HepG2 (cell line): ENCODE results near the gene OS9. TPM values are rescaled to one million over a fixed set of nuclear protein-coding genes. Genes with fewer than 3 reads are reported as not detected.

ENCODE experiments used
- CBFB ChIP-seq: sonication (generic); formaldehyde crosslinking; IDR thresholded peaks from 2 replicates; pipeline ENCODE4 v1.4.0; 2020; ENCODE audit warnings: missing genetic modification reagents
- GATAD2A ChIP-seq: IDR thresholded peaks from 2 replicates; pipeline ENCODE4 v1.6.1; 2016
- REXO4 ChIP-seq: sonication (generic); formaldehyde crosslinking; IDR thresholded peaks from 2 replicates; pipeline ENCODE4 v1.8.0; 2022; ENCODE audit warnings: missing genetic modification reagents, mild to moderate bottlenecking, borderline replicate concordance
- ZBTB8A ChIP-seq: sonication (generic); formaldehyde crosslinking; IDR thresholded peaks from 2 replicates; pipeline ENCODE4 v1.4.0; 2020; ENCODE audit warnings: mild to moderate bottlenecking, low read depth, missing genetic modification reagents, borderline replicate concordance
- ZFP36L2 ChIP-seq: sonication (generic); formaldehyde crosslinking; IDR thresholded peaks from 2 replicates; pipeline ENCODE4 v1.4.0; 2020; ENCODE audit warnings: missing genetic modification reagents
- ZNF207 ChIP-seq: fragments of 450-650 bp; IDR thresholded peaks from 2 replicates; pipeline ENCODE4 v1.6.1; 2016; ENCODE audit warnings: antibody characterized with exemption, borderline replicate concordance
- ZNF451 ChIP-seq: sonication (generic); formaldehyde crosslinking; IDR thresholded peaks from 2 replicates; pipeline ENCODE4 v1.5.0; 2020; ENCODE audit warnings: mild to moderate bottlenecking, missing genetic modification reagents
- ZNF547 ChIP-seq: sonication (generic); formaldehyde crosslinking; IDR thresholded peaks from 2 replicates; pipeline ENCODE4 v1.5.1; 2020; ENCODE audit warnings: mild to moderate bottlenecking, missing genetic modification reagents
- ZNF556 ChIP-seq: sonication (generic); formaldehyde crosslinking; IDR thresholded peaks from 2 replicates; pipeline ENCODE4 v1.4.0; 2020; ENCODE audit warnings: mild to moderate bottlenecking, missing genetic modification reagents, borderline replicate concordance
- ZNF563 ChIP-seq: sonication (generic); formaldehyde crosslinking; IDR thresholded peaks from 2 replicates; pipeline ENCODE4 v1.8.0; 2022; ENCODE audit warnings: mild to moderate bottlenecking, moderate library complexity, missing genetic modification reagents
- ZNF605 ChIP-seq: sonication (generic); formaldehyde crosslinking; IDR thresholded peaks from 2 replicates; pipeline ENCODE4 v1.8.0; 2022; ENCODE audit warnings: mild to moderate bottlenecking, missing genetic modification reagents
- ZNF777 ChIP-seq: sonication (generic); formaldehyde crosslinking; IDR thresholded peaks from 2 replicates; pipeline ENCODE4 v1.4.0; 2020; ENCODE audit warnings: missing genetic modification reagents
- polyA plus RNA-seq, 8 experiments: library from polyadenylated mRNA; depleted of rRNA in 3 of 8; stranded (reverse) in 7 of 8; unstranded in 1 of 8; fragments of >200 nt; fragmentation: Illumina TruSeq in 4 of 8; extraction: Trizol in 4 of 8; gene quantifications; 2 replicates each; pipeline versions ENCODE4 v1.2.1 to v1.2.3, GENCODE V29; 2011 to 2016; ENCODE audit warnings: low read depth in 4 of 8, missing spikeins in 1 of 8, mixed read lengths in 1 of 8; ENCODE audit not compliant: insufficient read depth in 1 of 8
- total RNA-seq, 5 experiments: library from RNA; depleted of rRNA; stranded (reverse); fragments of >200 nt; fragmentation: Illumina TruSeq; extraction: Trizol; gene quantifications; 2 replicates each; pipeline ENCODE4 v1.2.3, GENCODE V29; 2016; ENCODE audit warnings: low read depth in 1 of 5
- TF ChIP-seq, protein P1 (sequence below): sonication (generic); formaldehyde crosslinking; conservative IDR thresholded peaks from 2 replicates; pipeline ENCODE4 v1.8.0; 2022; ENCODE audit warnings: missing genetic modification reagents
- TF ChIP-seq, protein P2 (sequence below): sonication (generic); formaldehyde crosslinking; IDR thresholded peaks from 2 replicates; pipeline ENCODE4 v1.4.0; 2020; ENCODE audit warnings: missing genetic modification reagents
- TF ChIP-seq, protein P3 (sequence below): sonication (generic); formaldehyde crosslinking; IDR thresholded peaks from 2 replicates; pipeline ENCODE4 v1.4.0; 2020; ENCODE audit warnings: missing genetic modification reagents
- TF ChIP-seq, protein P4 (sequence below): sonication (generic); formaldehyde crosslinking; IDR thresholded peaks from 2 replicates; pipeline ENCODE4 v1.4.0; 2020; ENCODE audit warnings: missing genetic modification reagents
- TF ChIP-seq, protein P5 (sequence below): sonication (generic); formaldehyde crosslinking; IDR thresholded peaks from 2 replicates; pipeline ENCODE4 v1.8.1; 2023; ENCODE audit warnings: missing genetic modification reagents, inconsistent platforms, borderline replicate concordance
- TF ChIP-seq, protein P6 (sequence below): sonication (generic); formaldehyde crosslinking; IDR thresholded peaks from 2 replicates; pipeline ENCODE4 v1.4.0; 2020; ENCODE audit warnings: missing genetic modification reagents

Gene OS9
- total and polyA plus RNA-seq, 2 of the 13 experiments (the other 11 are each of a cell fraction or from before 2014, with no cell fraction given): 156 to 206 TPM

DNA sequence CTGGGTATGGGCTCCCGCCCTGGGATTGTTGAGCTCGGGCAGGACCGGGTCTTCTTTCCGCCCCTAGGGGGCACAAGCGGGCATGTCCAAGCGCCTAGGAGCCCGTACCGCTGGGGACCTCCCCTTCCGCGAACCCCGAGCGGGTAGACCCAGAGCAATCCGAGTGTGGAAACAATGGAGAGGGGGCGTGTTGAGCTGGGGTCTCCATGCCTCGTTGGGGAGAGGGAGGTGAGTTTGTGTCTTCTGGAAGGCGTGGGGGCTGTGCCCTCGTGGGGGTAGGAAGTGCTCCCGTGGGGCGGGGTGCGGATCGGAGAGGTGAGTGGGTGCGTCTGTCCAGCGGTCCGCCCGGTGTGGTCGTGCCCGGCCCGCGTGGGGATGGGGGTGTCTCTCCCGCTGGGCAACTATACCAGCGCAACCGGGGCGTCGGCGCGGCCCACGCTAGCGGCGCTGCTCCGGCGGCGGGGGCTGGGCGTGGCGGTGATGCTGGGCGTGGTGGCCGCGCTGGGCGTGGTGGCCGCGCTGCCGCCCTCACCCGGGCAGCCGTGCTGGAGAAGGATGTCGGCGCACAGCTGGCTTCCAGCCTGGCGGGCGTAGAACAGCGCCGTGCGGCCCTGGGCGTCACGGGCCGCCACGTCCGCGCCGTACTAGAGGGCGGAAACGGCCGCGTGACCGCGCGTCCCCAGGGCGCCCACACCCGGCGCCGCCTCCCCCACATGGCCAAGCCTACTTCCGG lies 32.4 kb downstream of the OS9 start (continued):
- TF ChIP-seq CBFB (no peak), ZFP36L2 (CRISPR knock-in tag) (no peak), ZNF207 (0 out of 2 replicates have a peak, but pooled peaks have one; percentile 19), ZNF563 (CRISPR knock-in tag) (no peak), REXO4 (no peak), ZNF547 (CRISPR knock-in tag) (no peak), ZNF556 (CRISPR knock-in tag) (no peak), ZNF605 (0 out of 2 replicates have a peak, but pooled peaks have one; percentile 44), ZBTB8A (no peak), ZNF451 (CRISPR knock-in tag) (0 out of 2 replicates have a peak, but pooled peaks have one; percentile 41), ZNF777 (CRISPR knock-in tag) (peak; percentile 85), GATAD2A (CRISPR knock-in tag) (peak; percentile 43; the same call in 1 of the 2 replicates)
- TF ChIP-seq, protein P1, sequence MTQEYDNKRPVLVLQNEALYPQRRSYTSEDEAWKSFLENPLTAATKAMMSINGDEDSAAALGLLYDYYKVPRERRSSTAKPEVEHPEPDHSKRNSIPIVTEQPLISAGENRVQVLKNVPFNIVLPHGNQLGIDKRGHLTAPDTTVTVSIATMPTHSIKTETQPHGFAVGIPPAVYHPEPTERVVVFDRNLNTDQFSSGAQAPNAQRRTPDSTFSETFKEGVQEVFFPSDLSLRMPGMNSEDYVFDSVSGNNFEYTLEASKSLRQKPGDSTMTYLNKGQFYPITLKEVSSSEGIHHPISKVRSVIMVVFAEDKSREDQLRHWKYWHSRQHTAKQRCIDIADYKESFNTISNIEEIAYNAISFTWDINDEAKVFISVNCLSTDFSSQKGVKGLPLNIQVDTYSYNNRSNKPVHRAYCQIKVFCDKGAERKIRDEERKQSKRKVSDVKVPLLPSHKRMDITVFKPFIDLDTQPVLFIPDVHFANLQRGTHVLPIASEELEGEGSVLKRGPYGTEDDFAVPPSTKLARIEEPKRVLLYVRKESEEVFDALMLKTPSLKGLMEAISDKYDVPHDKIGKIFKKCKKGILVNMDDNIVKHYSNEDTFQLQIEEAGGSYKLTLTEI (CRISPR knock-in tag): no peak
- TF ChIP-seq, protein P2, sequence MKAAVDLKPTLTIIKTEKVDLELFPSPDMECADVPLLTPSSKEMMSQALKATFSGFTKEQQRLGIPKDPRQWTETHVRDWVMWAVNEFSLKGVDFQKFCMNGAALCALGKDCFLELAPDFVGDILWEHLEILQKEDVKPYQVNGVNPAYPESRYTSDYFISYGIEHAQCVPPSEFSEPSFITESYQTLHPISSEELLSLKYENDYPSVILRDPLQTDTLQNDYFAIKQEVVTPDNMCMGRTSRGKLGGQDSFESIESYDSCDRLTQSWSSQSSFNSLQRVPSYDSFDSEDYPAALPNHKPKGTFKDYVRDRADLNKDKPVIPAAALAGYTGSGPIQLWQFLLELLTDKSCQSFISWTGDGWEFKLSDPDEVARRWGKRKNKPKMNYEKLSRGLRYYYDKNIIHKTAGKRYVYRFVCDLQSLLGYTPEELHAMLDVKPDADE: no peak
- TF ChIP-seq, protein P3, sequence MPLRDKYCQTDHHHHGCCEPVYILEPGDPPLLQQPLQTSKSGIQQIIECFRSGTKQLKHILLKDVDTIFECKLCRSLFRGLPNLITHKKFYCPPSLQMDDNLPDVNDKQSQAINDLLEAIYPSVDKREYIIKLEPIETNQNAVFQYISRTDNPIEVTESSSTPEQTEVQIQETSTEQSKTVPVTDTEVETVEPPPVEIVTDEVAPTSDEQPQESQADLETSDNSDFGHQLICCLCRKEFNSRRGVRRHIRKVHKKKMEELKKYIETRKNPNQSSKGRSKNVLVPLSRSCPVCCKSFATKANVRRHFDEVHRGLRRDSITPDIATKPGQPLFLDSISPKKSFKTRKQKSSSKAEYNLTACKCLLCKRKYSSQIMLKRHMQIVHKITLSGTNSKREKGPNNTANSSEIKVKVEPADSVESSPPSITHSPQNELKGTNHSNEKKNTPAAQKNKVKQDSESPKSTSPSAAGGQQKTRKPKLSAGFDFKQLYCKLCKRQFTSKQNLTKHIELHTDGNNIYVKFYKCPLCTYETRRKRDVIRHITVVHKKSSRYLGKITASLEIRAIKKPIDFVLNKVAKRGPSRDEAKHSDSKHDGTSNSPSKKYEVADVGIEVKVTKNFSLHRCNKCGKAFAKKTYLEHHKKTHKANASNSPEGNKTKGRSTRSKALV (CRISPR knock-in tag): peak; percentile 40; the same call in 1 of the 2 replicates
- TF ChIP-seq, protein P4, sequence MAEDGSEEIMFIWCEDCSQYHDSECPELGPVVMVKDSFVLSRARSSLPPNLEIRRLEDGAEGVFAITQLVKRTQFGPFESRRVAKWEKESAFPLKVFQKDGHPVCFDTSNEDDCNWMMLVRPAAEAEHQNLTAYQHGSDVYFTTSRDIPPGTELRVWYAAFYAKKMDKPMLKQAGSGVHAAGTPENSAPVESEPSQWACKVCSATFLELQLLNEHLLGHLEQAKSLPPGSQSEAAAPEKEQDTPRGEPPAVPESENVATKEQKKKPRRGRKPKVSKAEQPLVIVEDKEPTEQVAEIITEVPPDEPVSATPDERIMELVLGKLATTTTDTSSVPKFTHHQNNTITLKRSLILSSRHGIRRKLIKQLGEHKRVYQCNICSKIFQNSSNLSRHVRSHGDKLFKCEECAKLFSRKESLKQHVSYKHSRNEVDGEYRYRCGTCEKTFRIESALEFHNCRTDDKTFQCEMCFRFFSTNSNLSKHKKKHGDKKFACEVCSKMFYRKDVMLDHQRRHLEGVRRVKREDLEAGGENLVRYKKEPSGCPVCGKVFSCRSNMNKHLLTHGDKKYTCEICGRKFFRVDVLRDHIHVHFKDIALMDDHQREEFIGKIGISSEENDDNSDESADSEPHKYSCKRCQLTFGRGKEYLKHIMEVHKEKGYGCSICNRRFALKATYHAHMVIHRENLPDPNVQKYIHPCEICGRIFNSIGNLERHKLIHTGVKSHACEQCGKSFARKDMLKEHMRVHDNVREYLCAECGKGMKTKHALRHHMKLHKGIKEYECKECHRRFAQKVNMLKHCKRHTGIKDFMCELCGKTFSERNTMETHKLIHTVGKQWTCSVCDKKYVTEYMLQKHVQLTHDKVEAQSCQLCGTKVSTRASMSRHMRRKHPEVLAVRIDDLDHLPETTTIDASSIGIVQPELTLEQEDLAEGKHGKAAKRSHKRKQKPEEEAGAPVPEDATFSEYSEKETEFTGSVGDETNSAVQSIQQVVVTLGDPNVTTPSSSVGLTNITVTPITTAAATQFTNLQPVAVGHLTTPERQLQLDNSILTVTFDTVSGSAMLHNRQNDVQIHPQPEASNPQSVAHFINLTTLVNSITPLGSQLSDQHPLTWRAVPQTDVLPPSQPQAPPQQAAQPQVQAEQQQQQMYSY: 0 out of 2 replicates have a peak, but pooled peaks have one; percentile 38
- TF ChIP-seq, protein P5, sequence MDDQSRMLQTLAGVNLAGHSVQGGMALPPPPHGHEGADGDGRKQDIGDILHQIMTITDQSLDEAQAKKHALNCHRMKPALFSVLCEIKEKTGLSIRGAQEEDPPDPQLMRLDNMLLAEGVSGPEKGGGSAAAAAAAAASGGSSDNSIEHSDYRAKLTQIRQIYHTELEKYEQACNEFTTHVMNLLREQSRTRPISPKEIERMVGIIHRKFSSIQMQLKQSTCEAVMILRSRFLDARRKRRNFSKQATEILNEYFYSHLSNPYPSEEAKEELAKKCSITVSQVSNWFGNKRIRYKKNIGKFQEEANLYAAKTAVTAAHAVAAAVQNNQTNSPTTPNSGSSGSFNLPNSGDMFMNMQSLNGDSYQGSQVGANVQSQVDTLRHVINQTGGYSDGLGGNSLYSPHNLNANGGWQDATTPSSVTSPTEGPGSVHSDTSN: no peak
- TF ChIP-seq, protein P6, sequence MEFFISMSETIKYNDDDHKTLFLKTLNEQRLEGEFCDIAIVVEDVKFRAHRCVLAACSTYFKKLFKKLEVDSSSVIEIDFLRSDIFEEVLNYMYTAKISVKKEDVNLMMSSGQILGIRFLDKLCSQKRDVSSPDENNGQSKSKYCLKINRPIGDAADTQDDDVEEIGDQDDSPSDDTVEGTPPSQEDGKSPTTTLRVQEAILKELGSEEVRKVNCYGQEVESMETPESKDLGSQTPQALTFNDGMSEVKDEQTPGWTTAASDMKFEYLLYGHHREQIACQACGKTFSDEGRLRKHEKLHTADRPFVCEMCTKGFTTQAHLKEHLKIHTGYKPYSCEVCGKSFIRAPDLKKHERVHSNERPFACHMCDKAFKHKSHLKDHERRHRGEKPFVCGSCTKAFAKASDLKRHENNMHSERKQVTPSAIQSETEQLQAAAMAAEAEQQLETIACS (CRISPR knock-in tag): no peak
